ENCODE data around the gene DLEC1. TPM values are rescaled to one million over a fixed set of nuclear protein-coding genes. Genes with fewer than 3 reads are reported as not detected.

The DLEC1 gene
- total RNA-seq, 1 experiment from 2014 or later: 0.81 TPM

DNA sequence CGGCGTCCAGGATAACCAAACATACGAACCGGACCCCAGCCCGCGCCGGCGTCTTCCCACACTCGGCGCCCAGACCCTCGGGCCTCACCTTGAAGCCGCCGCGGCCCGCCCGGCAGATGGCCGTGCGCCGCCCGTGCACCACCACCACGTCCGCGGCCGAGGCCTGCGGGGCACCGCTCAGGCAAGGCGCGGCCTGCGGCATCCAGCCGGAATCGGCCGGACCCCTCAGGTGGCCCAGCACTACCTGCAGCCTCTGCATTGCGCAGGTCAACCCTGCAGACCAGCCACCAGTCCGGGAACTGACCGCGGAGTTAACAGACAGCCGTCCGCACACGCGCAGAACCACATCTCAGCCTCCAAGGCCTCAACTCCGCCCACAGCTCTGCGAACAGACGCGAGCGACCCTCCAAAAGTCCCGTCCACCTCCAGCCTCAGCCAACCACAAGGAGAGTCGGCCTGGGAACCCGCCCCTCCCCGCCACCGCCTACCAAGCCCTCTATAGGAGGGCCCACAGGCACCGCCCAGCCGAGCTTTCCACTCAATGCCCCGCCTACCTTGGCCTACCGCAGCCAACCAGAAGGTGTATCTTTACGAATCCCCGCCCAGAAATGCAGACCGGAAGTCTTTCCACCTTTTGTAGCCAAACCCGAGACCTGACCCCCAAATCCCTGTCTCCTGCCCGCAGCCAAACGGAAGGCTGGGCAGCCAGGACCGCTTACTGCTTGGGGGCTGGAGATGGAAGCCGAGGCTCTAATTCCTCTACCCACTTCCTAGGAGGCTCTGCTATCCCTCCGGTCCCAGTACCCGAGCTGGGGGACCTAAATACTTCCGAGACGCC lies 98.0 kb downstream of the DLEC1 start, which contains the start of gene ACAA1 (continued):
- TF ChIP-seq NR1H2 (CRISPR knock-in tag; IDR thresholded peaks at IDR 0.05) (no peak), TEAD1 (CRISPR knock-in tag; IDR thresholded peaks at IDR 0.05) (peak; percentile 38; the same call in 1 of the 2 replicates), ZNF416 (CRISPR knock-in tag; IDR thresholded peaks at IDR 0.05) (no peak), ESRRA (CRISPR knock-in tag; IDR thresholded peaks at IDR 0.05; ENCODE audit: borderline replicate concordance) (no peak)
- TF ChIP-seq, protein P1, sequence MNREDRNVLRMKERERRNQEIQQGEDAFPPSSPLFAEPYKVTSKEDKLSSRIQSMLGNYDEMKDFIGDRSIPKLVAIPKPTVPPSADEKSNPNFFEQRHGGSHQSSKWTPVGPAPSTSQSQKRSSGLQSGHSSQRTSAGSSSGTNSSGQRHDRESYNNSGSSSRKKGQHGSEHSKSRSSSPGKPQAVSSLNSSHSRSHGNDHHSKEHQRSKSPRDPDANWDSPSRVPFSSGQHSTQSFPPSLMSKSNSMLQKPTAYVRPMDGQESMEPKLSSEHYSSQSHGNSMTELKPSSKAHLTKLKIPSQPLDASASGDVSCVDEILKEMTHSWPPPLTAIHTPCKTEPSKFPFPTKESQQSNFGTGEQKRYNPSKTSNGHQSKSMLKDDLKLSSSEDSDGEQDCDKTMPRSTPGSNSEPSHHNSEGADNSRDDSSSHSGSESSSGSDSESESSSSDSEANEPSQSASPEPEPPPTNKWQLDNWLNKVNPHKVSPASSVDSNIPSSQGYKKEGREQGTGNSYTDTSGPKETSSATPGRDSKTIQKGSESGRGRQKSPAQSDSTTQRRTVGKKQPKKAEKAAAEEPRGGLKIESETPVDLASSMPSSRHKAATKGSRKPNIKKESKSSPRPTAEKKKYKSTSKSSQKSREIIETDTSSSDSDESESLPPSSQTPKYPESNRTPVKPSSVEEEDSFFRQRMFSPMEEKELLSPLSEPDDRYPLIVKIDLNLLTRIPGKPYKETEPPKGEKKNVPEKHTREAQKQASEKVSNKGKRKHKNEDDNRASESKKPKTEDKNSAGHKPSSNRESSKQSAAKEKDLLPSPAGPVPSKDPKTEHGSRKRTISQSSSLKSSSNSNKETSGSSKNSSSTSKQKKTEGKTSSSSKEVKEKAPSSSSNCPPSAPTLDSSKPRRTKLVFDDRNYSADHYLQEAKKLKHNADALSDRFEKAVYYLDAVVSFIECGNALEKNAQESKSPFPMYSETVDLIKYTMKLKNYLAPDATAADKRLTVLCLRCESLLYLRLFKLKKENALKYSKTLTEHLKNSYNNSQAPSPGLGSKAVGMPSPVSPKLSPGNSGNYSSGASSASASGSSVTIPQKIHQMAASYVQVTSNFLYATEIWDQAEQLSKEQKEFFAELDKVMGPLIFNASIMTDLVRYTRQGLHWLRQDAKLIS (CRISPR knock-in tag; IDR thresholded peaks at IDR 0.05; ENCODE audit: borderline replicate concordance): no peak; the same call in 1 of the 2 replicates

- no peaks in the 10 kb centered on the region for H3K27me3 Mint-ChIP-seq (ENCODE audit: low read depth)
- peak overlapping the region; percentile 88 for H3K4me3 Mint-ChIP-seq
- DNase-seq (ENCODE audit: low spot score) (peak; percentile 52), ATAC-seq (no peak)
- peak overlapping the region; percentile 89 for H3K27ac Mint-ChIP-seq
- ChIA-PET POLR2A (interaction anchor here (0.6 to 2.1 kb wide), 11 partner anchors 8 to 1132 kb away, joined by 3 to 31 read pairs (median 4); partner anchors contain the start of genes OXSR1, PLCD1 and XYLB), CTCF (interaction anchor here (1.0 to 2.6 kb wide), 9 partner anchors 19 to 358 kb away, joined by 3 to 24 read pairs (median 4); partner anchors contain the start of genes EXOG, OXSR1 and XYLB)
- no peaks in the 10 kb centered on the region for H3K9me3 Mint-ChIP-seq
- H3K36me3 Mint-ChIP-seq: peaks cover 18% of the 10 kb centered on the region
- H3K4me1 Mint-ChIP-seq: peaks cover 37% of the 10 kb centered on the region
- TF ChIP-seq ATF3 (CRISPR knock-in tag; conservative IDR thresholded peaks at IDR 0.05): no peak
- TF ChIP-seq SOX15 (CRISPR knock-in tag; IDR thresholded peaks at IDR 0.05): no peak
- 0 out of 2 replicates have a peak, but pooled peaks have one; percentile 3 for TF ChIP-seq FOXK1 (CRISPR knock-in tag; IDR thresholded peaks at IDR 0.05)
- no peak for TF ChIP-seq USF1 (CRISPR knock-in tag; IDR thresholded peaks at IDR 0.05)
Measured at GRCh38 chr3:38137615-38138348, 98.8 kb downstream of the DLEC1 start.

DNA sequence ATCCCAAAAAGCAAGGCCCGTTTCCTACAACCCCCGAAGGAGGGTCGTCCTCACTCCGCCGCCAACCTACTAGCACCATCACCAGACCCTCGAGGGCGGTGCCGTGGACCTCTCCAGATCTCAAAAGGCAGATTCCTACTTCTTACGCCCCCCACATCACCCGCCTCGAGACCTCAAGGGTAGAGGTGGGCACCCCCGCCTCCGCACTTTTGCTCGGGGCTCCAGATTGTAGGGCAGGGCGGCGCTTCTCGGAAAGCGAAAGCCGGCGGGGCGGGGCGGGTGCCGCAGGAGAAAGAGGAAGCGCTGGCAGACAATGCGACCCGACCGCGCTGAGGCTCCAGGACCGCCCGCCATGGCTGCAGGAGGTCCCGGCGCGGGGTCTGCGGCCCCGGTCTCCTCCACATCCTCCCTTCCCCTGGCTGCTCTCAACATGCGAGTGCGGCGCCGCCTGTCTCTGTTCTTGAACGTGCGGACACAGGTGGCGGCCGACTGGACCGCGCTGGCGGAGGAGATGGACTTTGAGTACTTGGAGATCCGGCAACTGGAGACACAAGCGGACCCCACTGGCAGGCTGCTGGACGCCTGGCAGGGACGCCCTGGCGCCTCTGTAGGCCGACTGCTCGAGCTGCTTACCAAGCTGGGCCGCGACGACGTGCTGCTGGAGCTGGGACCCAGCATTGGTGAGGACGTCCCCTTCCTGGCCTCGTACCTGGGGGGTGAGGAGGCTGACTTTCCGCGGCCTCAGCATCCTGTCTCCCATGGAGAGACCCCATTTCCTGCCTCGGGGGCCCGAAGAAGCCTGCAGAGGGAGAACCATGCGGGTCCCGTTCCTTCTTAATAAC lies 99.6 kb downstream of the DLEC1 start, which contains the start of gene MYD88:
TSS of gene MYD88 (plus strand) at position 313 of the 842 bp plus-strand sequence. CDS start at position 353, 40 bp downstream.
- Mint-ChIP-seq H3K4me1 (peaks cover 37% of the 10 kb centered on the region), H3K4me3 (peak within 1 kb of the TSS; percentile 88), H3K36me3 (peaks cover 18% of the 10 kb centered on the region), H3K27ac (peak within 1 kb of the TSS; percentile 89), H3K9me3 (no peaks in the 10 kb centered on the region), H3K27me3 (ENCODE audit: low read depth) (no peaks in the 10 kb centered on the region)
- ATAC-seq: peak; percentile 4
- DNase-seq (ENCODE audit: low spot score): peak; percentile 77
- POLR2A ChIA-PET: no interaction called here
- CTCF ChIA-PET: interaction anchor here (1.7 to 2.6 kb wide), 2 partner anchors 26 to 137 kb away, joined by 4 to 24 read pairs; partner anchors contain the start of gene OXSR1
- TF ChIP-seq GABPB1 (CRISPR knock-in tag; IDR thresholded peaks at IDR 0.05) (no peak), PRRX2 (CRISPR knock-in tag; IDR thresholded peaks at IDR 0.05) (no peak), CREM (CRISPR knock-in tag; IDR thresholded peaks at IDR 0.05) (no peak), ZNF138 (CRISPR knock-in tag; conservative IDR thresholded peaks at IDR 0.05) (no peak)
- TF ChIP-seq, protein P2, sequence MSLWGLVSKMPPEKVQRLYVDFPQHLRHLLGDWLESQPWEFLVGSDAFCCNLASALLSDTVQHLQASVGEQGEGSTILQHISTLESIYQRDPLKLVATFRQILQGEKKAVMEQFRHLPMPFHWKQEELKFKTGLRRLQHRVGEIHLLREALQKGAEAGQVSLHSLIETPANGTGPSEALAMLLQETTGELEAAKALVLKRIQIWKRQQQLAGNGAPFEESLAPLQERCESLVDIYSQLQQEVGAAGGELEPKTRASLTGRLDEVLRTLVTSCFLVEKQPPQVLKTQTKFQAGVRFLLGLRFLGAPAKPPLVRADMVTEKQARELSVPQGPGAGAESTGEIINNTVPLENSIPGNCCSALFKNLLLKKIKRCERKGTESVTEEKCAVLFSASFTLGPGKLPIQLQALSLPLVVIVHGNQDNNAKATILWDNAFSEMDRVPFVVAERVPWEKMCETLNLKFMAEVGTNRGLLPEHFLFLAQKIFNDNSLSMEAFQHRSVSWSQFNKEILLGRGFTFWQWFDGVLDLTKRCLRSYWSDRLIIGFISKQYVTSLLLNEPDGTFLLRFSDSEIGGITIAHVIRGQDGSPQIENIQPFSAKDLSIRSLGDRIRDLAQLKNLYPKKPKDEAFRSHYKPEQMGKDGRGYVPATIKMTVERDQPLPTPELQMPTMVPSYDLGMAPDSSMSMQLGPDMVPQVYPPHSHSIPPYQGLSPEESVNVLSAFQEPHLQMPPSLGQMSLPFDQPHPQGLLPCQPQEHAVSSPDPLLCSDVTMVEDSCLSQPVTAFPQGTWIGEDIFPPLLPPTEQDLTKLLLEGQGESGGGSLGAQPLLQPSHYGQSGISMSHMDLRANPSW (CRISPR knock-in tag; conservative IDR thresholded peaks at IDR 0.05; ENCODE audit: low read depth): no peak
- TF ChIP-seq, protein P3, sequence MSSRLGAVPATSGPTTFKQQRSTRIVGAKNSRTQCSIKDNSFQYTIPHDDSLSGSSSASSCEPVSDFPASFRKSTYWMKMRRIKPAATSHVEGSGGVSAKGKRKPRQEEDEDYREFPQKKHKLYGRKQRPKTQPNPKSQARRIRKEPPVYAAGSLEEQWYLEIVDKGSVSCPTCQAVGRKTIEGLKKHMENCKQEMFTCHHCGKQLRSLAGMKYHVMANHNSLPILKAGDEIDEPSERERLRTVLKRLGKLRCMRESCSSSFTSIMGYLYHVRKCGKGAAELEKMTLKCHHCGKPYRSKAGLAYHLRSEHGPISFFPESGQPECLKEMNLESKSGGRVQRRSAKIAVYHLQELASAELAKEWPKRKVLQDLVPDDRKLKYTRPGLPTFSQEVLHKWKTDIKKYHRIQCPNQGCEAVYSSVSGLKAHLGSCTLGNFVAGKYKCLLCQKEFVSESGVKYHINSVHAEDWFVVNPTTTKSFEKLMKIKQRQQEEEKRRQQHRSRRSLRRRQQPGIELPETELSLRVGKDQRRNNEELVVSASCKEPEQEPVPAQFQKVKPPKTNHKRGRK (CRISPR knock-in tag; IDR thresholded peaks at IDR 0.05; ENCODE audit: borderline replicate concordance): no peak

Data from WTC11 (cell line).